DMS153 treated with DMSO at 0.1 percent for 48 hours (cell line): ENCODE results near the gene TWIST2.

ENCODE experiments used
- DNase-seq: peaks from one replicate; lab custom pipeline; 2025; ENCODE audit not compliant: unreplicated experiment; lab: John Stamatoyannopoulos, UW

TWIST2 gene

GRCh38 chr2:238847841-238848690 lies at the start of gene TWIST2:
Gene TWIST2 (plus strand): TSS chr2:238848085. CDS start chr2:238848216, 131 bp downstream.
- no peak for DNase-seq

- DNase-seq, result no peak
Observed at GRCh38 chr2:238801791-238802190, 46.1 kb upstream of the TWIST2 start.

- DNase-seq, result no peak
Observed at GRCh38 chr2:238802957-238803356, 44.9 kb upstream of the TWIST2 start.

GRCh38 chr2:238803996-238804870 lies 43.7 kb upstream of the TWIST2 start:
- no peak for DNase-seq

GRCh38 chr2:238808761-238809160 lies 39.1 kb upstream of the TWIST2 start:
- no peak for DNase-seq

- no peak for DNase-seq
Observed at GRCh38 chr2:238810321-238810720, 37.6 kb upstream of the TWIST2 start.

- no peak for DNase-seq
Observed at GRCh38 chr2:238811293-238811692, 36.6 kb upstream of the TWIST2 start.

GRCh38 chr2:238811759-238812158 lies 36.1 kb upstream of the TWIST2 start:
- DNase-seq, result no peak

- DNase-seq, result no peak
Observed at GRCh38 chr2:238813109-238813508, 34.8 kb upstream of the TWIST2 start.

GRCh38 chr2:238814815-238815214 lies 33.1 kb upstream of the TWIST2 start:
- no peak for DNase-seq

GRCh38 chr2:238816291-238816690 lies 31.6 kb upstream of the TWIST2 start:
- no peak for DNase-seq

- DNase-seq, result no peak
Observed at GRCh38 chr2:238817382-238817781, 30.5 kb upstream of the TWIST2 start.

GRCh38 chr2:238817891-238818290 lies 30.0 kb upstream of the TWIST2 start:
- no peak for DNase-seq

- no peak for DNase-seq
Observed at GRCh38 chr2:238818561-238818960, 29.3 kb upstream of the TWIST2 start.

- no peak for DNase-seq
Observed at GRCh38 chr2:238820197-238820596, 27.7 kb upstream of the TWIST2 start.

GRCh38 chr2:238820916-238821315 lies 27.0 kb upstream of the TWIST2 start:
- no peak for DNase-seq

- DNase-seq, result no peak
Observed at GRCh38 chr2:238821391-238821790, 26.5 kb upstream of the TWIST2 start.

GRCh38 chr2:238821944-238822670 lies 25.8 kb upstream of the TWIST2 start:
- no peak for DNase-seq

- DNase-seq, result no peak
Observed at GRCh38 chr2:238822955-238823354, 24.9 kb upstream of the TWIST2 start.

- no peak for DNase-seq
Observed at GRCh38 chr2:238831177-238831576, 16.7 kb upstream of the TWIST2 start.

- DNase-seq, result no peak
Observed at GRCh38 chr2:238834982-238835381, 12.9 kb upstream of the TWIST2 start.
